Muscle layer of duodenum (tissue), 2 donors: ENCODE measurements around the gene HDAC9.
A peak's percentile ranks its signal among the peaks of the same experiment; 100 is the strongest.

Experiments used
- H3K27ac ChIP-seq: one replicate; pipeline ENCODE4 v1.7.0; 2013; ENCODE audit warnings: mild to moderate bottlenecking, low read length
- H3K27me3 ChIP-seq: one replicate; pipeline ENCODE4 v1.7.0; 2013; ENCODE audit warnings: low read depth, mild to moderate bottlenecking, control low read depth, low read length
- H3K36me3 ChIP-seq, 2 donors: one replicate each; pipeline ENCODE4 v1.7.0; 2013; ENCODE audit warnings: low read length in 2 of 2, control low read depth in 1 of 2, mild to moderate bottlenecking in 1 of 2; ENCODE audit not compliant: insufficient read depth in 2 of 2, control insufficient read depth in 1 of 2
- H3K4me1 ChIP-seq, 2 donors: one replicate each; pipeline ENCODE4 v1.7.0; 2013; ENCODE audit warnings: low read length in 2 of 2, mild to moderate bottlenecking in 2 of 2, control low read depth in 1 of 2, moderate library complexity in 1 of 2; ENCODE audit not compliant: insufficient read depth in 2 of 2, control insufficient read depth in 1 of 2
- H3K4me3 ChIP-seq, 2 donors: one replicate each; pipeline ENCODE4 v1.7.0; 2013; ENCODE audit warnings: low read length in 2 of 2, low read depth in 1 of 2, mild to moderate bottlenecking in 1 of 2
- H3K9me3 ChIP-seq, 2 donors: one replicate each; pipeline ENCODE4 v1.7.0; 2013; ENCODE audit warnings: low read length in 2 of 2, control low read depth in 1 of 2, mild to moderate bottlenecking in 1 of 2; ENCODE audit not compliant: control insufficient read depth in 1 of 2
- donor health status: healthy.

Gene HDAC9

GRCh38 chr7:18614841-18615240 is 119.3 kb downstream of the HDAC9 start:
- Histone ChIP-seq H3K36me3 (no peaks in the 10 kb centered on the region), H3K9me3 (no peaks in the 10 kb centered on the region), H3K4me3 (no peak overlapping the region), H3K4me1 (no peaks in the 10 kb centered on the region), H3K27ac (no peak overlapping the region), H3K27me3 (no peaks in the 10 kb centered on the region)

GRCh38 chr7:18619311-18619710 is 123.8 kb downstream of the HDAC9 start:
- no peaks in the 10 kb centered on the region for H3K36me3 ChIP-seq
- no peak overlapping the region for H3K27ac ChIP-seq
- H3K27me3 ChIP-seq, result no peaks in the 10 kb centered on the region
- H3K4me1 ChIP-seq, result no peaks in the 10 kb centered on the region
- H3K9me3 ChIP-seq, result no peaks in the 10 kb centered on the region
- H3K4me3 ChIP-seq, result no peak overlapping the region

GRCh38 chr7:18623389-18623788 is 127.8 kb downstream of the HDAC9 start:
- Histone ChIP-seq H3K4me1 (no peaks in the 10 kb centered on the region), H3K4me3 (no peak overlapping the region), H3K27ac (no peak overlapping the region), H3K9me3 (no peaks in the 10 kb centered on the region), H3K36me3 (no peaks in the 10 kb centered on the region), H3K27me3 (no peaks in the 10 kb centered on the region)

GRCh38 chr7:18624459-18624858 is 128.9 kb downstream of the HDAC9 start:
- Histone ChIP-seq H3K36me3 (no peaks in the 10 kb centered on the region), H3K9me3 (no peaks in the 10 kb centered on the region), H3K27ac (no peak overlapping the region), H3K4me3 (no peak overlapping the region), H3K27me3 (no peaks in the 10 kb centered on the region), H3K4me1 (no peaks in the 10 kb centered on the region)

- H3K9me3 ChIP-seq, result no peaks in the 10 kb centered on the region
- H3K4me1 ChIP-seq, result no peaks in the 10 kb centered on the region
- H3K27ac ChIP-seq, result no peak overlapping the region
- H3K36me3 ChIP-seq, result no peaks in the 10 kb centered on the region
- H3K27me3 ChIP-seq, result no peaks in the 10 kb centered on the region
- no peak overlapping the region for H3K4me3 ChIP-seq
Measured at GRCh38 chr7:18626086-18626485, 130.5 kb downstream of the HDAC9 start.

GRCh38 chr7:18626717-18627116 is 131.2 kb downstream of the HDAC9 start:
- Histone ChIP-seq H3K9me3 (no peaks in the 10 kb centered on the region), H3K27ac (no peak overlapping the region), H3K4me3 (no peak overlapping the region), H3K27me3 (no peaks in the 10 kb centered on the region), H3K36me3 (no peaks in the 10 kb centered on the region), H3K4me1 (no peaks in the 10 kb centered on the region)

GRCh38 chr7:18637516-18637915 is 142.0 kb downstream of the HDAC9 start:
- no peak overlapping the region for H3K27ac ChIP-seq
- no peaks in the 10 kb centered on the region for H3K9me3 ChIP-seq
- no peaks in the 10 kb centered on the region for H3K27me3 ChIP-seq
- H3K36me3 ChIP-seq, result no peaks in the 10 kb centered on the region
- H3K4me1 ChIP-seq, result no peaks in the 10 kb centered on the region
- H3K4me3 ChIP-seq, result no peak overlapping the region

GRCh38 chr7:18638594-18639452 is 143.3 kb downstream of the HDAC9 start:
- Histone ChIP-seq H3K9me3 (no peaks in the 10 kb centered on the region), H3K4me3 (no peak overlapping the region), H3K4me1 (no peaks in the 10 kb centered on the region), H3K27me3 (no peaks in the 10 kb centered on the region), H3K27ac (peak overlapping the region; percentile 56), H3K36me3 (no peaks in the 10 kb centered on the region)

GRCh38 chr7:18639711-18640110 is 144.2 kb downstream of the HDAC9 start:
- Histone ChIP-seq H3K4me3 (no peak overlapping the region), H3K9me3 (no peaks in the 10 kb centered on the region), H3K4me1 (no peaks in the 10 kb centered on the region), H3K27me3 (no peaks in the 10 kb centered on the region), H3K36me3 (no peaks in the 10 kb centered on the region), H3K27ac (peak overlapping the region; percentile 34)

- Histone ChIP-seq H3K4me1 (no peaks in the 10 kb centered on the region), H3K27ac (no peak overlapping the region), H3K36me3 (peaks cover 0 to 4% of the 10 kb centered on the region in 2 donors), H3K4me3 (no peak overlapping the region), H3K27me3 (no peaks in the 10 kb centered on the region), H3K9me3 (no peaks in the 10 kb centered on the region)
Measured at GRCh38 chr7:18644981-18645380, 149.4 kb downstream of the HDAC9 start.

GRCh38 chr7:18647582-18647981 is 152.0 kb downstream of the HDAC9 start:
- Histone ChIP-seq H3K4me1 (no peaks in the 10 kb centered on the region), H3K27me3 (no peaks in the 10 kb centered on the region), H3K4me3 (no peak overlapping the region), H3K27ac (no peak overlapping the region), H3K9me3 (no peaks in the 10 kb centered on the region), H3K36me3 (peaks cover 0 to 4% of the 10 kb centered on the region in 2 donors)
